H1 (cell line): Measurements from ENCODE around the gene C17orf100. TPM values are rescaled to one million over a fixed set of nuclear protein-coding genes. Genes with fewer than 3 reads are reported as not detected.
"Not testable (repeated sequence)": the region's sequence is repeated elsewhere in the genome, so short reads cannot be mapped to it uniquely, and the experiment has no call there.

Source experiments
- CTCF ChIA-PET: fragments of 300-600 bp; sonication (Branson Sonifier 250); formaldehyde crosslinking; loops from one replicate; lab custom pipeline; 2021; ENCODE audit not compliant: partially characterized antibody; lab: Charles Lee
- POLR2A ChIA-PET: fragments of 300-600 bp; sonication (Branson Sonifier 250); formaldehyde crosslinking; loops from one replicate; lab custom pipeline; 2021; ENCODE audit warnings: inconsistent platforms; ENCODE audit not compliant: partially characterized antibody; lab: Charles Lee
- DNase-seq, 2 experiments: peaks; one replicate each; pipeline versions ENCODE4 v3.0.0 to v3.0.0-alpha.2; 2010 to 2022; ENCODE audit warnings: low spot score in 2 of 2, low read depth in 1 of 2, mixed read lengths in 1 of 2
- FAIRE-seq: peaks from 2 replicates; lab custom pipeline; 2011; peaks lifted over from hg19 to GRCh38; lab: Jason Lieb, UNC
- H2AFZ ChIP-seq: 2 replicates; pipeline ENCODE4 v1.8.1; 2012; ENCODE audit warnings: low read length, inconsistent platforms
- H2AK5ac ChIP-seq: 2 replicates; pipeline ENCODE4 v1.6.1; 2013; ENCODE audit warnings: low read depth, low read length
- H2BK120ac ChIP-seq: replicated peaks from 2 replicates; pipeline ENCODE3; 2013; ENCODE audit warnings: low read depth, low read length, inconsistent platforms
- H2BK12ac ChIP-seq: 2 replicates; pipeline ENCODE4 v1.6.1; 2013; ENCODE audit warnings: low read depth, low read length
- H2BK15ac ChIP-seq: 2 replicates; pipeline ENCODE4 v1.6.1; 2013; ENCODE audit warnings: low read length
- H2BK20ac ChIP-seq: 2 replicates; pipeline ENCODE4 v1.6.1; 2013; ENCODE audit warnings: low read length
- H2BK5ac ChIP-seq: 2 replicates; pipeline ENCODE4 v1.6.1; 2013; ENCODE audit warnings: low read depth, low read length
- H3K14ac ChIP-seq: 2 replicates; pipeline ENCODE4 v1.6.1; 2013; ENCODE audit warnings: inconsistent platforms; ENCODE audit not compliant: insufficient read length
- H3K18ac ChIP-seq: 2 replicates; pipeline ENCODE4 v1.6.1; 2013; ENCODE audit warnings: low read length; ENCODE audit errors: extremely low read depth
- H3K23ac ChIP-seq: 2 replicates; pipeline ENCODE4 v1.6.1; 2013; ENCODE audit warnings: inconsistent platforms; ENCODE audit not compliant: insufficient read length
- H3K23me2 ChIP-seq: 2 replicates; pipeline ENCODE4 v1.6.1; 2013; ENCODE audit warnings: low read depth, low read length
- H3K27ac ChIP-seq: 2 replicates; pipeline ENCODE4 v1.6.1; 2011; ENCODE audit warnings: low read depth, low read length, inconsistent platforms
- H3K27me3 ChIP-seq, 4 experiments: replicated peaks in 1 of 4; 1 replicate in 1 of 4; 2 replicates in 3 of 4; pipeline versions ENCODE4 v1.6.1 to v1.8.1; 2011 to 2013; ENCODE audit warnings: low read length in 3 of 4, mild to moderate bottlenecking in 3 of 4, inconsistent platforms in 2 of 4, mixed read lengths in 2 of 4, moderate library complexity in 1 of 4; ENCODE audit not compliant: control insufficient read depth in 3 of 4, insufficient read depth in 3 of 4; ENCODE audit errors: extremely low read depth in 1 of 4
- H3K36me3 ChIP-seq, 4 experiments: 2 replicates each; pipeline versions ENCODE4 v1.6.1 to v1.8.1; 2011 to 2013; ENCODE audit warnings: mild to moderate bottlenecking in 4 of 4, low read length in 3 of 4, moderate library complexity in 2 of 4, control low read depth in 1 of 4, inconsistent platforms in 1 of 4; ENCODE audit not compliant: insufficient read depth in 4 of 4, control insufficient read depth in 2 of 4
- H3K4ac ChIP-seq: replicated peaks from 2 replicates; pipeline ENCODE3; 2013; ENCODE audit warnings: low read length, low read depth, mixed read lengths, inconsistent platforms; ENCODE audit not compliant: insufficient read length
- H3K4me1 ChIP-seq, 4 experiments: replicated peaks in 1 of 4; 1 replicate in 1 of 4; 2 replicates in 3 of 4; pipeline versions ENCODE4 v1.6.1 to v1.8.1; 2011 to 2013; ENCODE audit warnings: low read length in 3 of 4, inconsistent platforms in 2 of 4, mixed read lengths in 1 of 4; ENCODE audit not compliant: insufficient read depth in 4 of 4, control insufficient read depth in 3 of 4
- H3K4me2 ChIP-seq, 2 experiments: 2 replicates each; pipeline versions ENCODE4 v1.6.1 to v1.8.1; 2011 to 2013; ENCODE audit warnings: low read depth in 2 of 2, low read length in 2 of 2, control low read depth in 1 of 2, inconsistent platforms in 1 of 2, mild to moderate bottlenecking in 1 of 2; ENCODE audit not compliant: insufficient read depth in 1 of 2
- H3K4me3 ChIP-seq, 4 experiments: fragments of 200-600, 300-600 bp in 1 of 4; sonication (generic), shearing (Covaris generic), sonication (Bioruptor Twin) in 1 of 4; 2 replicates each; pipeline versions ENCODE4 v1.5.1 to v1.8.1; 2011 to 2016; ENCODE audit warnings: low read length in 4 of 4, low read depth in 3 of 4, control low read depth in 2 of 4, inconsistent platforms in 2 of 4, mild to moderate bottlenecking in 2 of 4, mixed read lengths in 1 of 4, moderate library complexity in 1 of 4; ENCODE audit not compliant: insufficient read depth in 2 of 4; ENCODE audit errors: extremely low read depth in 1 of 4
- H3K56ac ChIP-seq: replicated peaks from 2 replicates; pipeline ENCODE3; 2013; ENCODE audit warnings: low read depth, mild to moderate bottlenecking, mixed read lengths, low read length, inconsistent platforms; ENCODE audit not compliant: insufficient read length
- H3K79me1 ChIP-seq: 2 replicates; pipeline ENCODE4 v1.6.1; 2013; ENCODE audit warnings: low read depth, low read length, control low read depth
- H3K79me2 ChIP-seq, 2 experiments: 2 replicates each; pipeline versions ENCODE4 v1.6.1 to v1.8.1; 2012 to 2013; ENCODE audit warnings: low read length in 2 of 2, mild to moderate bottlenecking in 2 of 2, inconsistent platforms in 1 of 2; ENCODE audit not compliant: insufficient read depth in 2 of 2, control insufficient read depth in 1 of 2
- H3K9ac ChIP-seq, 4 experiments: replicated peaks in 1 of 4; 1 replicate in 1 of 4; 2 replicates in 3 of 4; pipeline versions ENCODE4 v1.6.1 to v1.8.1; 2011 to 2013; ENCODE audit warnings: low read depth in 3 of 4, low read length in 3 of 4, control low read depth in 2 of 4, mild to moderate bottlenecking in 2 of 4, moderate library complexity in 2 of 4, inconsistent platforms in 1 of 4; ENCODE audit errors: extremely low read depth in 1 of 4
- H3K9me3 ChIP-seq, 2 experiments: 2 replicates each; pipeline versions ENCODE4 v1.6.1 to v1.8.1; 2012 to 2013; ENCODE audit warnings: mild to moderate bottlenecking in 2 of 2, moderate library complexity in 2 of 2, control low read depth in 1 of 2, inconsistent platforms in 1 of 2, low read depth in 1 of 2, low read length in 1 of 2, mixed read lengths in 1 of 2; ENCODE audit not compliant: insufficient read depth in 2 of 2
- H4K20me1 ChIP-seq, 2 experiments: replicated peaks in 1 of 2; 2 replicates each; pipeline versions ENCODE3 to v1.8.1; 2011 to 2013; ENCODE audit warnings: inconsistent platforms in 2 of 2, low read length in 2 of 2, mild to moderate bottlenecking in 1 of 2; ENCODE audit not compliant: insufficient read depth in 2 of 2, control insufficient read depth in 1 of 2
- H4K5ac ChIP-seq: 2 replicates; pipeline ENCODE4 v1.6.1; 2013; ENCODE audit warnings: low read length, low read depth, mixed read lengths, inconsistent platforms; ENCODE audit not compliant: insufficient read length
- H4K8ac ChIP-seq: 2 replicates; pipeline ENCODE4 v1.8.0; 2013; ENCODE audit warnings: mild to moderate bottlenecking, moderate library complexity, low read length, inconsistent platforms; ENCODE audit not compliant: insufficient read depth; ENCODE audit errors: extremely low read depth
- H4K91ac ChIP-seq: replicated peaks from 2 replicates; pipeline ENCODE3; 2013; ENCODE audit warnings: low read length, mixed read lengths, inconsistent platforms; ENCODE audit not compliant: insufficient read length
- EZH2 ChIP-seq: fragments of 200-600 bp; sonication (generic); IDR thresholded peaks from 2 replicates; pipeline ENCODE4 v1.7.1; 2012; ENCODE audit warnings: low read depth, mild to moderate bottlenecking, moderate library complexity, low read length, inconsistent platforms; ENCODE audit not compliant: severe bottlenecking
- SUZ12 ChIP-seq: fragments of 200-600 bp; sonication (generic); IDR thresholded peaks from 2 replicates; pipeline ENCODE4 v1.6.1; 2012; ENCODE audit warnings: mild to moderate bottlenecking, inconsistent platforms, low read length, moderate library complexity, mixed read lengths
- WGBS, 2 experiments: shearing (Covaris generic) in 1 of 2; methylation state at CpG; one replicate each; pipeline versions ENCODE4 v1.1.6 to v1.1.7; 2013 to 2015; ENCODE audit warnings: low lambda C conversion rate in 2 of 2, mixed read lengths in 2 of 2, inconsistent platforms in 1 of 2, low coverage in 1 of 2, missing lambda C conversion rate in 1 of 2; ENCODE audit not compliant: insufficient replicate concordance in 2 of 2, insufficient coverage in 1 of 2, insufficient read length in 1 of 2; ENCODE audit errors: extremely low coverage in 1 of 2, missing lambda C conversion rate in 1 of 2; 5-methylcytosine and 5-hydroxymethylcytosine counted together
- polyA plus RNA-seq, 7 experiments: library from polyadenylated mRNA; depleted of rRNA in 3 of 7; stranded (reverse) in 5 of 7; unstranded in 2 of 7; fragments of >200 nt in 5 of 7; fragments of 200-250 nt in 2 of 7; gene quantifications; 1 replicate in 5 of 7; 2 replicates in 1 of 7; 4 replicates in 1 of 7; pipeline versions ENCODE4 v1.2.1 to v1.2.3, GENCODE V29; 2011 to 2013; ENCODE audit warnings: missing spikeins in 2 of 7, mixed read lengths in 2 of 7
- total RNA-seq: library from RNA; stranded (reverse); fragmentation: NEBNext Ultra II Directional; extraction: Animal tissue kit (Norgen Biotek cat#: 25700); gene quantifications from 2 replicates; pipeline ENCODE4 v1.2.1, GENCODE V29; 2021

Gene C17orf100
- total and polyA plus RNA-seq, 2 of the 8 experiments (the other 6 are each of a cell fraction or from before 2014, with no cell fraction given): 2.1 to 2.8 TPM

DNA sequence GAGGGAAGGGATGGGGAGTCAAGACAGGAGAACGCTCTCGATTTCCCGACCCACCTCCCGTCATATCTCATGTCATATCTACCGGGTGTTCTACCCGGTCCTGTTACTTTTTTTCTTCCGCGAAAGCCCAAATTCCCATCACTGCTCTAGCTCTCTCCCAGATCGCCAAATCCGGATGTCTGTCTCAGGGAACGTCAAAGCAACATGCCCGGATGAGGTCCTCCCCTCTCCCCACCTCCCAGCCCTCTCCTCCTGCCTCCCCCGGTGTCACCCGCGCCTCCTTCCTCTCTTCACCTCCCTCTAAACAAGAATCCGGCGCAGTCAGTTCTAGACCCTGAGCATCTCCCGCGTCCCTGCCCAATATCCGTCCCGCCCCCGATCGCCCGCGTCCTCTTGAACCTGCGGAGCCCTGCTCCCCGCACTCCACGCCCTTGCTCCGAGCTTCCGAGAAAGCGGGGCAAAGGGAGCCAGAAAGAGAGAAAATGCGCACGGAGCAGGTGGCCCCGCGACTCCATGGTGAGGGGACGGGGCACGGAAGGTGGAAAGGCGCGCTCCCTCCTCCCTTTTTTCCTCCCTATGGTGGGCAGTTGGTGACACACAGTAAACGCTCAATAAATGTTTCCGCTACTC, 4.3 kb downstream of the C17orf100 start:
- H3K9ac ChIP-seq, H3K9me3 ChIP-seq, H4K8ac ChIP-seq, H3K56ac ChIP-seq, H3K79me2 ChIP-seq, H2AK5ac ChIP-seq, H2BK20ac ChIP-seq, H3K23ac ChIP-seq, H4K91ac ChIP-seq, H2BK120ac ChIP-seq, CTCF ChIA-PET, H3K79me1 ChIP-seq, H2BK12ac ChIP-seq, DNase-seq, H3K14ac ChIP-seq, H3K27ac ChIP-seq, H2BK5ac ChIP-seq, H2BK15ac ChIP-seq, H3K18ac ChIP-seq, POLR2A ChIA-PET, H3K36me3 ChIP-seq, H4K5ac ChIP-seq, H2AFZ ChIP-seq, H4K20me1 ChIP-seq, H3K4ac ChIP-seq: not testable (repeated sequence)
- Histone ChIP-seq H3K23me2 (peaks cover 19% of the 10 kb centered on the region), H3K4me1 (peaks cover 3 to 26% (median 16%) of the 10 kb centered on the region in 4 experiments), H3K4me2 (peak overlapping the region; percentile 83 to 93), H3K27me3 (peaks cover 4 to 45% (median 31%) of the 10 kb centered on the region in 4 experiments), H3K4me3 (peak overlapping the region; percentile 19 to 59 (median 36); a peak in 5 of 8 replicates)
- 2% methylated on average over 7 of the region's 41 CpGs; no CpG with 5 or more reads in 1 of the 2 experiments for WGBS, 2 experiments
- peak; percentile 87 for FAIRE-seq
- TF ChIP-seq EZH2: peak; percentile 2
- TF ChIP-seq SUZ12: peak; percentile 21
